Neutrophil (primary cell): ENCODE measurements around the gene ZNF584.
"Not testable (repeated sequence)": the region's sequence is repeated elsewhere in the genome, so short reads cannot be mapped to it uniquely, and the experiment has no call there.

Experiments used
- H3K27ac ChIP-seq: fragments of 200-600 bp; sonication (generic); 2 replicates; pipeline ENCODE4 v1.5.1; 2016; ENCODE audit warnings: mild to moderate bottlenecking, moderate library complexity
- H3K27me3 ChIP-seq: fragments of 200-600 bp; sonication (generic); 2 replicates; pipeline ENCODE4 v1.6.0; 2016; ENCODE audit warnings: mild to moderate bottlenecking
- H3K36me3 ChIP-seq: fragments of 200-600 bp; sonication (generic); 2 replicates; pipeline ENCODE4 v1.5.1; 2017
- H3K4me1 ChIP-seq, 2 experiments: fragments of 200-600 bp in 1 of 2; sonication (generic) in 1 of 2; 1 replicate in 1 of 2; 2 replicates in 1 of 2; pipeline versions ENCODE4 v1.5.1 to v1.6.1; 2013 to 2016; ENCODE audit warnings: low read depth in 1 of 2, low read length in 1 of 2, mild to moderate bottlenecking in 1 of 2, moderate library complexity in 1 of 2; ENCODE audit not compliant: control insufficient read depth in 1 of 2, insufficient read depth in 1 of 2
- H3K4me3 ChIP-seq, 2 experiments: fragments of 200-600 bp in 1 of 2; sonication (generic) in 1 of 2; 1 replicate in 1 of 2; 2 replicates in 1 of 2; pipeline ENCODE4 v1.5.1; 2013 to 2016; ENCODE audit warnings: low read depth in 1 of 2, low read length in 1 of 2, mild to moderate bottlenecking in 1 of 2, moderate library complexity in 1 of 2
- H3K9me3 ChIP-seq: fragments of 200-600 bp; sonication (generic); 2 replicates; pipeline ENCODE4 v1.5.1; 2016
- CTCF ChIP-seq: fragments of 200-600 bp; sonication (generic); IDR thresholded peaks from 2 replicates; pipeline ENCODE4 v1.5.1; 2016; ENCODE audit warnings: antibody characterized with exemption

Gene ZNF584

DNA sequence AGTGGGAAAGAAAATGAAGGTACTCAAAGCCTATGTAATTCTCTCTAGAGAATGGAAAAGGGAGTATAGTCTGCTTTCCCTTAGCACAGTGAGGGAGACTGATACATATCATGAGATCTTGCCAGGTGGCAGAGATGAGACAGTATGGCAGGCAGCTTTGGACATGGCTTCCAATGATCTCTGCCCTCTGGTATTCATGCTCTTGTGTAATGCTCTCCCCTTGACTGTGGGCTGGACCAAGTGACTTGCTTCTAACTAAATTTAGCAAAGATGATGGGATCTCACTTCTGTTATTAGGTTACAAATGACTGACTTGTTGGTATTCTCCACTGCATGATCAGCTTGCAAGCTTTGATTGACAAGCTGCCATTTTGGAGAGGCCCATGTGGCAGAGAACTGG is 21.3 kb downstream of the ZNF584 start:
- no peaks in the 10 kb centered on the region for H3K4me1 ChIP-seq
- peaks cover 42% of the 10 kb centered on the region for H3K9me3 ChIP-seq
- no peaks in the 10 kb centered on the region for H3K27me3 ChIP-seq
- no peak overlapping the region for H3K4me3 ChIP-seq
- no peaks in the 10 kb centered on the region for H3K36me3 ChIP-seq
- TF ChIP-seq CTCF, result no peak
- H3K27ac ChIP-seq, result no peak overlapping the region

GRCh38 chr19:58434217-58434616 is 25.8 kb downstream of the ZNF584 start:
- H3K27ac ChIP-seq, result no peak overlapping the region
- H3K4me1 ChIP-seq, result peaks cover under 1 to 1% of the 10 kb centered on the region in 2 experiments
- H3K27me3 ChIP-seq, result no peaks in the 10 kb centered on the region
- peaks cover 64% of the 10 kb centered on the region for H3K9me3 ChIP-seq
- no peak for TF ChIP-seq CTCF
- no peaks in the 10 kb centered on the region for H3K36me3 ChIP-seq
- H3K4me3 ChIP-seq, result no peak overlapping the region

GRCh38 chr19:58439576-58440554 is 31.4 kb downstream of the ZNF584 start, which contains the start of gene ZNF132:
TSS of gene ZNF132 (minus strand) at chr19:58440153. CDS start at chr19:58439821, 332 bp downstream.
- TF ChIP-seq CTCF, result no peak
- peaks cover 36% of the 10 kb centered on the region for H3K9me3 ChIP-seq

DNA sequence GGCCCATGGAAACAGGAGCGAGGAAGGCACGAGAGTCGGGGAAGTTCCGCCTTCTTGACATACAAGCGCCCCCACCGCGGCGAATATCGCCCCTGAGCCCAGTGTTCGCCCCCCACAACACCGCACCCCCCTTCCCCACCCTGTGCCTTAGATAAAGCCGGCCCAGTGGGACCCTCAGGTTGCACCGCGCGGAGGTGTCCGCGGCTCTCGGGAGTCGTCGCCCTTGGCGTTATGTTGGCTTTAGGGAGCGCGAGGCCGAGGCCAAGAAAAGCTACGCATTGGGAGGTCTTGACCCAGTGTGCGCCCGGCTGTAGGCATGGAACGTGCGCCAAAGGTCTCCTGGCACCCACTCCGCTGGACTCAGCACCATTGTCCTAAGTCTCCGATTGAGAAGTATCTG is 32.1 kb downstream of the ZNF584 start:
- H3K4me3 ChIP-seq, result peak overlapping the region; percentile 65 to 87
- H3K27me3 ChIP-seq, result peaks cover 14% of the 10 kb centered on the region

More at GRCh38 chr19:58439576-58440554, 31.4 kb downstream of the ZNF584 start, which contains the start of gene ZNF132:
- no peaks in the 10 kb centered on the region for H3K36me3 ChIP-seq
- peak within 1 kb of the TSS; percentile 65 to 87 for H3K4me3 ChIP-seq
- peaks cover 7% of the 10 kb centered on the region for H3K27me3 ChIP-seq
- H3K4me1 ChIP-seq, result peaks cover 13 to 15% of the 10 kb centered on the region in 2 experiments
- H3K27ac ChIP-seq, result peak within 1 kb of the TSS; percentile 73

DNA sequence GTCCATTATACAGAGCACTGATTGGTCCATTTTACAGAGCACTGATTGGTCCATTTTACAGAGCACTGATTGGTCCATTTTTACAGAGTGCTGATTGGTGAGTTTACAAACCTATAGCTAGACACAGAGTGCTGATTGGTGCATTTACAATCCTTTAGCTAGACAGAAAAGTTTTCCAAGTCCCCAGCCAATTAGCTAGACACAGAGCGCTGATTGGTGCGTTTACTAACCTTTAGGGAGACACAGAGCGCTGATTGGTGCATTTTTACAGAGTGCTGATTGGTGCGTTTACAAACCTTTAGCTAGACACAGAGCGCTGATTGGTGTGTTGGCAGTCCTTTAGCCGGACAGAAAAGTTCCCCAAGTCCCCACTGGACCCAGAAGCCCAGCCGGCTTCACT is 34.5 kb downstream of the ZNF584 start:
- H3K27me3 ChIP-seq, result peaks cover 29% of the 10 kb centered on the region
- not testable (repeated sequence) for H3K27ac ChIP-seq, H3K4me3 ChIP-seq, H3K36me3 ChIP-seq
- H3K4me1 ChIP-seq, result peaks cover 13 to 15% of the 10 kb centered on the region in 2 experiments
- H3K9me3 ChIP-seq, result peaks cover 21% of the 10 kb centered on the region

More for the DNA sequence above, 32.1 kb downstream of the ZNF584 start:
- no peaks in the 10 kb centered on the region for H3K36me3 ChIP-seq
- TF ChIP-seq CTCF, result no peak
- peak overlapping the region; percentile 73 for H3K27ac ChIP-seq
- H3K4me1 ChIP-seq, result peaks cover 13 to 15% of the 10 kb centered on the region in 2 experiments
- peaks cover 29% of the 10 kb centered on the region for H3K9me3 ChIP-seq

DNA sequence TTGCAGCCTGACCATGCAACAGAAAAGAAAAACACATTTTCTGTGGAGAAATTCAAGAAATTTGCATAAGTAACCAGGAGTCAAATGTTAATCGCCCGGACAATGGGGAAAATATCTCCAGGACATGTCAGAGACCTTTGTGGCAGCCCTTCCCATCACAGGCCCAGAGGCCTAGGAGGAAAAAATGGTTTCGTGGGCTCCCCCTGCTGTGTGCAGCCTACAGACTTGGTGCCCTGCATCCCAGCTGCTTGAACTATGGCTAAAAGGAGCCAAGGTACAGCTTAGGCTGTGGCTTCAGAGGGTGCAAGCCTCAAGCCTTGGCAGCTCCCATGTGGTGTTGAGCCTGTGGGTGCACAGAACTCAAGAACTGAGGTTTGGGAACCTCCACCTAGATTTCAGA is 40.4 kb downstream of the ZNF584 start:
- Histone ChIP-seq H3K4me1 (peaks cover 9 to 13% of the 10 kb centered on the region in 2 experiments), H3K27me3 (peaks cover 46% of the 10 kb centered on the region)
- H3K36me3 ChIP-seq, H3K9me3 ChIP-seq, H3K4me3 ChIP-seq, H3K27ac ChIP-seq: not testable (repeated sequence)

DNA sequence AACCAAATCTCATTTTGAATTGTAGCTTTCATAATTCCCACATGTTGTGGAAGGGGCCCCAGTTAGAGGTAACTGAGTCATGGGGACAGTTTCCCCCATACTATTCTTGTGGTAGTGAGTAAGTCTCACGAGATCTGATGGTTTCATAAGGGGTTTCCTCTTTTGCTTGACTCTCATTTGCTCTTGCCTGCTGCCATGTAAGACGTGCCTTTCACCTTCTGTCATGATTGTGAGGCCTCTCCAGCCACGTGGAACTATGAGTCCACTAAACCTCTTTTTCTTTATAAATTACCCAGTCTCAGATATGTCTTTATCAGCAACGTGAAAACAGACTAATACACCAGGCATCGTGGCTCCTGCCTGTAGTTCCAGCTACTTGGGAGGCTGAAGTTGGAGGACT is 41.5 kb downstream of the ZNF584 start:
- H3K36me3 ChIP-seq, H3K27ac ChIP-seq, H3K4me3 ChIP-seq, H3K9me3 ChIP-seq: not testable (repeated sequence)
- Histone ChIP-seq H3K27me3 (peaks cover 40% of the 10 kb centered on the region), H3K4me1 (peaks cover 9 to 13% of the 10 kb centered on the region in 2 experiments)
